ENCODE data around the gene HERC6.

DNA sequence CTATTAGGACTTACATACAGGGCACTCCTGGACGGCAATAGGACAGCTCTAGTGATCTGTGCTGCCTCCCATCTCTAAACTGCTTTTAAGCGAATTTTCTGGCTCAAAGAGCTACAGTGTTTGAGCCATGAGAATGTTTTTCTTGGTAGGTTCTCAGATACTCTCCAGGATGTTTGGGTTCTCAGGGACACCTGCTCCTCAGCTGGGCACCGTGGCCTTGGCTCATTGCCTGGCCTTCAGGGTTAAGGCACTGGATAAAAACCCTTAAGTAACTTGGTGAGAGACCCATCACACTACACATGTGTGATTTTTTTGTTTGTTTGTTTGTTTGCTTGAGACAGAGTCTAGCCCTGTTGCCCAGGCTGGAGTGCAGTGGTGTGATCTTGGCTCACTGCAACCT lies 39.8 kb downstream of the HERC6 start:
- TF ChIP-seq, protein P1, sequence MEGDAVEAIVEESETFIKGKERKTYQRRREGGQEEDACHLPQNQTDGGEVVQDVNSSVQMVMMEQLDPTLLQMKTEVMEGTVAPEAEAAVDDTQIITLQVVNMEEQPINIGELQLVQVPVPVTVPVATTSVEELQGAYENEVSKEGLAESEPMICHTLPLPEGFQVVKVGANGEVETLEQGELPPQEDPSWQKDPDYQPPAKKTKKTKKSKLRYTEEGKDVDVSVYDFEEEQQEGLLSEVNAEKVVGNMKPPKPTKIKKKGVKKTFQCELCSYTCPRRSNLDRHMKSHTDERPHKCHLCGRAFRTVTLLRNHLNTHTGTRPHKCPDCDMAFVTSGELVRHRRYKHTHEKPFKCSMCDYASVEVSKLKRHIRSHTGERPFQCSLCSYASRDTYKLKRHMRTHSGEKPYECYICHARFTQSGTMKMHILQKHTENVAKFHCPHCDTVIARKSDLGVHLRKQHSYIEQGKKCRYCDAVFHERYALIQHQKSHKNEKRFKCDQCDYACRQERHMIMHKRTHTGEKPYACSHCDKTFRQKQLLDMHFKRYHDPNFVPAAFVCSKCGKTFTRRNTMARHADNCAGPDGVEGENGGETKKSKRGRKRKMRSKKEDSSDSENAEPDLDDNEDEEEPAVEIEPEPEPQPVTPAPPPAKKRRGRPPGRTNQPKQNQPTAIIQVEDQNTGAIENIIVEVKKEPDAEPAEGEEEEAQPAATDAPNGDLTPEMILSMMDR (IDR thresholded peaks at IDR 0.05), result no peak
- no peak for TF ChIP-seq POLR2A (IDR thresholded peaks at IDR 0.05)

Measured in testis (tissue), 2 donors.